Spleen (tissue), 11 donors: ENCODE data around the gene YY2. TPM values are rescaled to one million over a fixed set of nuclear protein-coding genes. Genes with fewer than 3 reads are reported as not detected.

Source experiments
- DNase-seq: peaks from one replicate; pipeline ENCODE4 v3.0.0-alpha.2; 2020
- H3K27ac ChIP-seq, 8 donors: fragments of 200-600 bp; sonication (generic) in 7 of 8; 1 replicate in 4 of 8; 2 replicates in 4 of 8; pipeline versions ENCODE4 v1.5.0 to v1.8.0; 2016 to 2021; ENCODE audit warnings: inconsistent platforms in 4 of 8, mild to moderate bottlenecking in 4 of 8, moderate library complexity in 1 of 8
- H3K27me3 ChIP-seq, 7 donors: fragments of 200-600 bp; sonication (generic) in 6 of 7; replicated peaks in 1 of 7; 1 replicate in 4 of 7; 2 replicates in 3 of 7; pipeline versions ENCODE4 v1.5.0 to v1.8.0; 2016 to 2021; ENCODE audit warnings: inconsistent platforms in 3 of 7, mild to moderate bottlenecking in 1 of 7
- H3K36me3 ChIP-seq, 6 donors: fragments of 200-600 bp; sonication (generic) in 5 of 6; 1 replicate in 4 of 6; 2 replicates in 2 of 6; pipeline versions ENCODE4 v1.5.0 to v1.8.0; 2016 to 2021; ENCODE audit warnings: inconsistent platforms in 2 of 6
- H3K4me1 ChIP-seq, 6 donors: fragments of 200-600 bp; sonication (generic) in 5 of 6; 1 replicate in 3 of 6; 2 replicates in 3 of 6; pipeline versions ENCODE4 v1.5.0 to v1.8.0; 2016 to 2021; ENCODE audit warnings: inconsistent platforms in 3 of 6
- H3K4me3 ChIP-seq, 8 donors: fragments of 200-600 bp; sonication (generic) in 7 of 8; 1 replicate in 4 of 8; 2 replicates in 4 of 8; pipeline versions ENCODE4 v1.5.0 to v1.8.0; 2016 to 2021; ENCODE audit warnings: inconsistent platforms in 4 of 8, mild to moderate bottlenecking in 4 of 8, moderate library complexity in 2 of 8
- H3K9me3 ChIP-seq, 8 donors: fragments of 200-600 bp; sonication (generic) in 7 of 8; 1 replicate in 4 of 8; 2 replicates in 4 of 8; pipeline versions ENCODE4 v1.5.0 to v1.8.0; 2016 to 2021; ENCODE audit warnings: inconsistent platforms in 4 of 8
- POLR2A ChIP-seq, 3 donors: fragments of 450-650 bp; IDR thresholded peaks; one replicate each; pipeline ENCODE4 v1.5.1; 2017; ENCODE audit warnings: antibody characterized with exemption in 3 of 3, mild to moderate bottlenecking in 1 of 3
- POLR2AphosphoS5 ChIP-seq, 3 donors: sonication (generic); formaldehyde crosslinking; IDR thresholded peaks; one replicate each; pipeline ENCODE4 v1.5.1; 2017; ENCODE audit warnings: antibody characterized with exemption in 3 of 3
- WGBS, 5 donors: extraction: QIAGEN DNeasy Blood & Tissue Kit in 3 of 5; methylation state at CpG; one replicate each; pipeline versions ENCODE4 v1.1.5 to v1.1.7; 2013 to 2018; 5-methylcytosine and 5-hydroxymethylcytosine counted together
- intact Hi-C: fragments of 100-400 bp; cut with DNase I; formaldehyde crosslinking; loops from one replicate; pipeline ENCODE4 v1.15.0; 2023; ENCODE audit warnings: low total_unique reads
- polyA plus RNA-seq, 3 donors: library from polyadenylated mRNA; stranded (reverse); fragments of 200-250 nt; gene quantifications; one replicate each; pipeline ENCODE4 v1.2.1, GENCODE V29; 2013
- total RNA-seq, 7 donors: library from RNA; depleted of rRNA in 3 of 7; stranded (reverse); fragments of >200 nt in 3 of 7; fragmentation: NEBNext Ultra II Directional in 4 of 7; extraction: Animal tissue kit (Norgen Biotek cat#: 25700) in 4 of 7; gene quantifications; one replicate each; pipeline versions ENCODE4 v1.1.0 to v1.2.1, GENCODE V29; 2016 to 2021
- TF ChIP-seq, protein P1 (sequence below), 11 experiments: fragments of 200-600 bp in 7 of 11; fragments of 450-650 bp in 4 of 11; sonication (generic) in 4 of 11; IDR thresholded peaks in 8 of 11; conservative IDR thresholded peaks in 3 of 11; 1 replicate in 7 of 11; 2 replicates in 4 of 11; pipeline versions ENCODE4 v1.4.0 to v1.8.0; 2016 to 2021; ENCODE audit warnings: antibody characterized with exemption in 11 of 11, inconsistent platforms in 4 of 11, mild to moderate bottlenecking in 1 of 11
- donor health status: healthy with polysubstance abuse.
- donor health status: DM: no; HTN: no; CAD: no; lungs with moderate emphysema.
- donor health status: DM: no; HTN: no; CAD: no.
- donor health status: Bipolar disorder and iron deficiency.
- donor health status: healthy.
- donor health status: DM: no; HTN: no; CAD: no.
- donor health status: DM: yes; HTN: yes; CAD: no.

The YY2 gene
- total and polyA plus RNA-seq, 10 donors, result 0.28 to 5.7 (median 2.2) TPM

DNA sequence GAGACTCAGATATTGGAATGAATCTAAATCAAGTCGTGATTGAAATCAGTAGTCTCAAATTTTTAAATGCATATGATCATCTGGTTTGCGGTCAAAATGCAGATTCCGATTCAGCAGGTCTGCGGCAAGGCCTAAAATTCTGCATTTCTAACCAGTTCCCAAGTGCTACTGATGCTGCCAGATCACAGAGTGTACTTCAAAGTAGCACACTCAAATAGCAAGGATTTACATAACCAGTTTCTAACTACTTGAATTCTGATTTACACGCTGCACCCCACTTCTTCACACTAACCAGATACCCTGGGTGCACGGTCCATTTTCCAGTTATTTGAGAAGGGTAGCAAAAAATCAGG lies 15.6 kb upstream of the YY2 start:
- peaks cover 0 to 15% (median 0%) of the 10 kb centered on the region in 6 donors for H3K36me3 ChIP-seq
- peaks cover 0 to 6% (median 0%) of the 10 kb centered on the region in 7 donors for H3K27me3 ChIP-seq
- intact Hi-C loops, result no loop called here
- TF ChIP-seq POLR2AphosphoS5 (IDR thresholded peaks at IDR 0.05) (no peak), POLR2A (IDR thresholded peaks at IDR 0.05) (no peak)
- TF ChIP-seq, protein P1, sequence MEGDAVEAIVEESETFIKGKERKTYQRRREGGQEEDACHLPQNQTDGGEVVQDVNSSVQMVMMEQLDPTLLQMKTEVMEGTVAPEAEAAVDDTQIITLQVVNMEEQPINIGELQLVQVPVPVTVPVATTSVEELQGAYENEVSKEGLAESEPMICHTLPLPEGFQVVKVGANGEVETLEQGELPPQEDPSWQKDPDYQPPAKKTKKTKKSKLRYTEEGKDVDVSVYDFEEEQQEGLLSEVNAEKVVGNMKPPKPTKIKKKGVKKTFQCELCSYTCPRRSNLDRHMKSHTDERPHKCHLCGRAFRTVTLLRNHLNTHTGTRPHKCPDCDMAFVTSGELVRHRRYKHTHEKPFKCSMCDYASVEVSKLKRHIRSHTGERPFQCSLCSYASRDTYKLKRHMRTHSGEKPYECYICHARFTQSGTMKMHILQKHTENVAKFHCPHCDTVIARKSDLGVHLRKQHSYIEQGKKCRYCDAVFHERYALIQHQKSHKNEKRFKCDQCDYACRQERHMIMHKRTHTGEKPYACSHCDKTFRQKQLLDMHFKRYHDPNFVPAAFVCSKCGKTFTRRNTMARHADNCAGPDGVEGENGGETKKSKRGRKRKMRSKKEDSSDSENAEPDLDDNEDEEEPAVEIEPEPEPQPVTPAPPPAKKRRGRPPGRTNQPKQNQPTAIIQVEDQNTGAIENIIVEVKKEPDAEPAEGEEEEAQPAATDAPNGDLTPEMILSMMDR (IDR thresholded peaks at IDR 0.05 in 8 of 11, conservative IDR thresholded peaks at IDR 0.05 in 3 of 11), result no peak
- no peak for DNase-seq
- peak overlapping the region in 7 of 8 donors; percentile 61 to 88 (median 80) for H3K27ac ChIP-seq
- 5 to 36% (median 12%) methylated on average over 6 of the region's 6 CpGs for WGBS, 5 donors
- H3K4me3 ChIP-seq, result peak overlapping the region; percentile 42 to 85 (median 61)
- H3K4me1 ChIP-seq, result peaks cover 0 to 15% (median 6%) of the 10 kb centered on the region in 6 donors
- no peaks in the 10 kb centered on the region for H3K9me3 ChIP-seq

DNA sequence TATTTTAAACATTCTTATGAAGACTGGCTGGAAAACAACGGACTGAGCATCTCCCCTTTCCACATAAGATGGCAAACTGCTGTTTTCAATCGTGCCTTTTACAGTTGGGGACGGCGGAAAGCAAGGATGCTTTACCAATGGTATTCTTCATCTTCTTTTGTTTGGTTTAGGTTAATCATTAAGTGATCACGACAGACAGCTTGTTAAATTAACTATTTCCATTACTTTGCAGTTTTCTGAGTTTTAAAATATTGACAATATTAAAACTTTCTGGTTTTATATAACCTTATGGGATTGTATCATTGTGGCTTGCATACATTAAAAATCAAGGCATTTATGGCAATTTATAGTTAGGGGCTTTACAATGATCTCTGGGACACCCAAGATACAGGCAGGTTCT lies 12.6 kb upstream of the YY2 start:
- H3K27ac ChIP-seq, result no peak overlapping the region
- DNase-seq, result no peak
- WGBS, 5 donors, result 75 to 92% (median 88%) methylated on average over 5 of the region's 5 CpGs
- H3K36me3 ChIP-seq, result peaks cover 0 to 45% (median 4%) of the 10 kb centered on the region in 6 donors
- H3K27me3 ChIP-seq, result no peaks in the 10 kb centered on the region
- intact Hi-C loops, result no loop called here
- no peaks in the 10 kb centered on the region for H3K9me3 ChIP-seq
- H3K4me1 ChIP-seq, result peaks cover 0 to 15% (median 6%) of the 10 kb centered on the region in 6 donors
- no peak overlapping the region for H3K4me3 ChIP-seq
- no peak for TF ChIP-seq POLR2AphosphoS5 (IDR thresholded peaks at IDR 0.05)
- TF ChIP-seq POLR2A (IDR thresholded peaks at IDR 0.05), result no peak
- TF ChIP-seq, protein P1 (IDR thresholded peaks at IDR 0.05 in 8 of 11, conservative IDR thresholded peaks at IDR 0.05 in 3 of 11), result no peak

DNA sequence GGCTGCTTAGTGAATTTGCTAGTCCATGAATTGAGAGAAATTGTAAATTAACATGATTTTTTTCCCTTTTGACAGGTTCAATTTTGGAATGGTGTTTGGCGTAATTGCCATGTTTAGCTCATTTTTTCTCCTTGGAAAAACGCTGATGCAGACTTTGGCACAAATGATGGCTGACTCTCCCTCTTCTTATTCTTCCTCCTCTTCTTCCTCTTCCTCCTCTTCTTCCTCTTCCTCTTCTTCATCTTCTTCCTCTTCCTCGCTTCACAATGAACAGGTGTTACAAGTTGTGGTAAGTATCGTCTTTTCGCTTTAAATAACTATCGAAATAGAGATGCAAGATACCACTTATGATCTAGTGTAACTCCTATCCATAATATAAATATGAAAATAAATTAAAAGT lies 10.7 kb upstream of the YY2 start:
- intact Hi-C loops, result no loop called here
- Histone ChIP-seq H3K9me3 (no peaks in the 10 kb centered on the region), H3K36me3 (peaks cover 0 to 51% (median 4%) of the 10 kb centered on the region in 6 donors), H3K4me1 (peaks cover 0 to 15% (median 5%) of the 10 kb centered on the region in 6 donors), H3K27ac (no peak overlapping the region), H3K4me3 (no peak overlapping the region), H3K27me3 (no peaks in the 10 kb centered on the region)
- 82 to 98% (median 87%) methylated on average over 6 of the region's 6 CpGs for WGBS, 5 donors
- DNase-seq, result no peak
- TF ChIP-seq POLR2A (IDR thresholded peaks at IDR 0.05), result no peak
- TF ChIP-seq, protein P1 (IDR thresholded peaks at IDR 0.05 in 8 of 11, conservative IDR thresholded peaks at IDR 0.05 in 3 of 11), result no peak
- TF ChIP-seq POLR2AphosphoS5 (IDR thresholded peaks at IDR 0.05), result no peak

DNA sequence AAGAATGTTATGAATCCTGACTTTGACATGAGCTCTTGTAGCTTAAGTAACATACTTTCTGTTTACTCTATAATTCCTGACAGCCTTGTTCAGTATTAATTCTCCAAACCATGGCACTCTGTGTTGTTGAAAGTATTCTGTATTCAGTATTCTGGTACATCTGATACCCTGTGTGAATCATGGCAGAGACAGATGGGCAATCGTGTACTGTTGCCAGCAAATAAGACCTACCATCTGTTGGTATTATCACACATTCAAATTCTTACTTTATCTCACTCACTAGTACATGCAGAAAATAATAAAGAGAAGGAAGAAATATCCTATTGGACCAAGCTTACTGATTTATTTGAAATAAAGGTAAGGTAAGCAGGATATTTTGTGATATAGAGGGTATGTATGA lies 8.4 kb upstream of the YY2 start:
- TF ChIP-seq POLR2AphosphoS5 (IDR thresholded peaks at IDR 0.05) (no peak), POLR2A (IDR thresholded peaks at IDR 0.05) (no peak)
- TF ChIP-seq, protein P1 (IDR thresholded peaks at IDR 0.05 in 8 of 11, conservative IDR thresholded peaks at IDR 0.05 in 3 of 11), result no peak
- WGBS, 5 donors, result 88 to 100% (median 92%) methylated on average over 1 of the region's 1 CpG
- Histone ChIP-seq H3K27me3 (no peaks in the 10 kb centered on the region), H3K27ac (no peak overlapping the region), H3K9me3 (no peaks in the 10 kb centered on the region), H3K4me3 (no peak overlapping the region), H3K36me3 (peaks cover 0 to 67% (median 4%) of the 10 kb centered on the region in 6 donors), H3K4me1 (no peaks in the 10 kb centered on the region)
- DNase-seq, result no peak
- intact Hi-C loops, result no loop called here
